SK-N-SH (cell line): Measurements from ENCODE around the gene SYCP1. TPM values are rescaled to one million over a fixed set of nuclear protein-coding genes. Genes with fewer than 3 reads are reported as not detected.

Experiments used
- CTCF ChIA-PET: fragments of 300-600, 350-600 bp; formaldehyde crosslinking; extraction: SDS; loops from one replicate; lab custom pipeline; 2021; lab: Yijun Ruan, JAX
- POLR2A ChIA-PET: fragments of 350-600 bp; sonication (Branson Sonifier 250); formaldehyde crosslinking; extraction: SDS; loops from one replicate; lab custom pipeline; 2020; ENCODE audit warnings: antibody characterized with exemption, inconsistent platforms; lab: Yijun Ruan, JAX
- DNase-seq: peaks from one replicate; pipeline ENCODE4 v3.0.0; 2012
- H2AFZ ChIP-seq: fragments of 200-600 bp; sonication (generic); 2 replicates; pipeline ENCODE4 v1.8.1; 2016; ENCODE audit warnings: antibody characterized with exemption, mild to moderate bottlenecking, low read depth
- H3F3A ChIP-seq: fragments of 200-600 bp; sonication (generic); replicated peaks from 2 replicates; pipeline ENCODE3; 2016; ENCODE audit warnings: antibody characterized with exemption, mild to moderate bottlenecking; ENCODE audit not compliant: insufficient read depth
- H3K27ac ChIP-seq, 2 experiments: fragments of 200-500 bp in 1 of 2; fragments of 200-600 bp in 1 of 2; sonication (Bioruptor generic) in 1 of 2; sonication (generic), shearing (Covaris generic) in 1 of 2; 2 replicates each; pipeline versions ENCODE4 v1.5.1 to v1.6.1; 2014 to 2016; ENCODE audit warnings: low read depth in 2 of 2, inconsistent platforms in 1 of 2, low read length in 1 of 2, mild to moderate bottlenecking in 1 of 2, mixed read lengths in 1 of 2
- H3K27me3 ChIP-seq: fragments of 200-600 bp; sonication (generic), shearing (Covaris generic); 2 replicates; pipeline ENCODE4 v1.6.1; 2016; ENCODE audit warnings: mixed run types; ENCODE audit not compliant: insufficient read depth
- H3K36me3 ChIP-seq, 2 experiments: fragments of 200-500 bp in 1 of 2; fragments of 200-600 bp in 1 of 2; sonication (Bioruptor generic) in 1 of 2; sonication (generic) in 1 of 2; replicated peaks in 1 of 2; 2 replicates each; pipeline versions ENCODE3 to v1.5.1; 2014 to 2016; ENCODE audit warnings: low read length in 1 of 2, mild to moderate bottlenecking in 1 of 2; ENCODE audit not compliant: insufficient read depth in 2 of 2, control insufficient read depth in 1 of 2
- H3K4me1 ChIP-seq, 2 experiments: fragments of 200-500 bp in 1 of 2; fragments of 200-600 bp in 1 of 2; sonication (Bioruptor generic) in 1 of 2; sonication (generic), shearing (Covaris generic) in 1 of 2; 2 replicates each; pipeline versions ENCODE4 v1.5.1 to v1.6.1; 2014 to 2016; ENCODE audit warnings: low read depth in 1 of 2, low read length in 1 of 2, mixed run types in 1 of 2; ENCODE audit not compliant: insufficient read depth in 2 of 2, control insufficient read depth in 1 of 2
- H3K4me2 ChIP-seq: fragments of 200-600 bp; sonication (generic), shearing (Covaris generic); 2 replicates; pipeline ENCODE4 v1.6.1; 2017; ENCODE audit warnings: mixed run types
- H3K4me3 ChIP-seq, 2 experiments: fragments of 200-500 bp in 1 of 2; fragments of 200-600 bp in 1 of 2; sonication (Bioruptor generic) in 1 of 2; sonication (generic), shearing (Covaris generic) in 1 of 2; 2 replicates each; pipeline versions ENCODE4 v1.5.1 to v1.8.1; 2014 to 2016; ENCODE audit warnings: low read depth in 2 of 2, inconsistent platforms in 1 of 2, low read length in 1 of 2, mild to moderate bottlenecking in 1 of 2, mixed read lengths in 1 of 2, moderate library complexity in 1 of 2
- H3K79me2 ChIP-seq: fragments of 200-600 bp; sonication (generic); 2 replicates; pipeline ENCODE4 v1.8.1; 2017; ENCODE audit warnings: mild to moderate bottlenecking; ENCODE audit not compliant: insufficient read depth
- H3K9ac ChIP-seq: fragments of 200-600 bp; sonication (generic); 2 replicates; pipeline ENCODE4 v1.6.1; 2017; ENCODE audit warnings: mixed run types
- H3K9me2 ChIP-seq: fragments of 200-600 bp; sonication (generic); 2 replicates; pipeline ENCODE4 v1.6.1; 2017; ENCODE audit warnings: mixed run types
- H3K9me3 ChIP-seq: fragments of 200-600 bp; sonication (generic); 2 replicates; pipeline ENCODE4 v1.6.1; 2017; ENCODE audit warnings: mixed run types, mild to moderate bottlenecking, moderate library complexity
- H4K20me1 ChIP-seq: fragments of 200-600 bp; sonication (generic); 2 replicates; pipeline ENCODE4 v1.6.1; 2017; ENCODE audit warnings: mild to moderate bottlenecking, mixed run types; ENCODE audit not compliant: insufficient read depth
- EP300 ChIP-seq, 2 experiments: IDR thresholded peaks; 2 replicates each; pipeline versions ENCODE4 v1.4.0 to v1.6.1; 2012; ENCODE audit warnings: borderline replicate concordance in 1 of 2, low read depth in 1 of 2, low read length in 1 of 2
- EZH2phosphoT487 ChIP-seq: fragments of 200-600 bp; sonication (generic); IDR thresholded peaks from 2 replicates; pipeline ENCODE4 v1.6.1; 2017; ENCODE audit warnings: low read depth, mixed run types, mild to moderate bottlenecking, antibody characterized with exemption, moderate library complexity, borderline replicate concordance
- FOXJ3 ChIP-seq: sonication (generic); formaldehyde crosslinking; IDR thresholded peaks from 2 replicates; pipeline ENCODE4 v1.5.1; 2020; ENCODE audit warnings: mild to moderate bottlenecking, missing genetic modification reagents
- FOXM1 ChIP-seq: IDR thresholded peaks from 2 replicates; pipeline ENCODE4 v1.4.0; 2012; ENCODE audit warnings: low read depth, mild to moderate bottlenecking
- GATA2 ChIP-seq: sonication (generic); formaldehyde crosslinking; IDR thresholded peaks from 2 replicates; pipeline ENCODE4 v1.5.0; 2020; ENCODE audit warnings: mild to moderate bottlenecking, missing genetic modification reagents
- JUND ChIP-seq: IDR thresholded peaks from 2 replicates; pipeline ENCODE4 v1.4.0; 2012
- MEF2A ChIP-seq: IDR thresholded peaks from 2 replicates; pipeline ENCODE4 v1.4.0; 2012; ENCODE audit warnings: low read depth, borderline replicate concordance
- NRF1 ChIP-seq: IDR thresholded peaks from 2 replicates; pipeline ENCODE4 v1.6.1; 2012; ENCODE audit warnings: low read depth, mild to moderate bottlenecking, low read length
- POLR2AphosphoS5 ChIP-seq: IDR thresholded peaks from 2 replicates; pipeline ENCODE4 v1.6.1; 2012; ENCODE audit warnings: low read depth, low read length
- SIN3A ChIP-seq: IDR thresholded peaks from 2 replicates; pipeline ENCODE4 v1.6.1; 2012; ENCODE audit warnings: low read depth, mild to moderate bottlenecking, low read length, moderate library complexity, borderline replicate concordance
- TCF12 ChIP-seq: IDR thresholded peaks from 2 replicates; pipeline ENCODE4 v1.4.0; 2012
- WGBS: methylation state at CpG from one replicate; pipeline ENCODE4 v1.1.6; 2017; ENCODE audit warnings: low lambda C conversion rate; 5-methylcytosine and 5-hydroxymethylcytosine counted together
- polyA plus RNA-seq, 3 experiments: library from polyadenylated mRNA; depleted of rRNA; stranded (reverse); fragments of >200 nt; gene quantifications; 2 replicates each; pipeline ENCODE4 v1.2.3, GENCODE V29; 2012
- TF ChIP-seq, protein P1 (sequence below): IDR thresholded peaks from 2 replicates; pipeline ENCODE4 v1.4.0; 2012; ENCODE audit warnings: low read depth
- TF ChIP-seq, protein P2 (sequence below): IDR thresholded peaks from 2 replicates; pipeline ENCODE4; 2012
- TF ChIP-seq, protein P3 (sequence below): IDR thresholded peaks from 2 replicates; pipeline ENCODE4 v1.6.1; 2012; ENCODE audit warnings: mild to moderate bottlenecking, low read depth, low read length, moderate library complexity

The SYCP1 gene
- polyA plus RNA-seq, 1 of the 3 experiments (the other 2 are of a cell fraction), result not detected

DNA sequence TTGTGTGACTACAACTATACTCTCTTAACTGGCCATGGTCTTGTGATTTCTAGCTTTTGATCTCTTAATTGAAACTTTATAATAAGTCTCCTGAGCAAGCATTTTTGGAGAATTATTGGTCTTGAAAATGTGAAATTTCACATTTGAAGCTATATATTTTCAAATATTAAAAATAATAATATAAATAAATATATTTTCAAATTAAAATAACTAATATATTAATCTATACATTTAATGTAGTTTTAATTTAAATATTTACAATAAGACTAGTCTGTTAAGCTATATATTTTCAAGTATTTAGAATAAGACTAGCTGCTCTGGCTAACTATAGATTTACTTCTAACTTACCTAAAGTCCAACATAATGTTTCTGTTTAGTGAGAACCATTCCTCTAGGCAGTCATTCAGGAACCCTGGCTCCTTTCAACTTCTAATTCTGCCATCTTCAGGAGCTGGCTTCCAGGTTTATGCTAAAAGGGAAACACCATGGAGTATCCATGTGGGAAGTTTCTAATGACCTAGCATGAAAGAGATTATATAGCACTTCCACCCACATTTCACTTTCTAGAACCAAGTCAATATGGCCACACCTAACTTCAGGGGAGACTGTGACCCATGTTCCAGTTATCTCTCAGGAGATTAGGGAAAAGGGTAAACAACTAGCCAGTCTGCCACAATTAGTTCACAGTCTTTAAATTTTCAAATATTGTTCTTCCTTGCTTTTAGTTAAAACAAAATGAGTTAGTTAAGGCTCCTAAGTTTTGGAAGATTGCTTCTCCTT, 143.0 kb downstream of the SYCP1 start:
- Histone ChIP-seq H3K4me1 (no peaks in the 10 kb centered on the region), H3K9me3 (no peaks in the 10 kb centered on the region), H3K9ac (no peak overlapping the region), H3K27ac (no peak overlapping the region), H3K9me2 (no peaks in the 10 kb centered on the region; the same call in 1 of the 2 replicates), H3K36me3 (no peaks in the 10 kb centered on the region), H3F3A (no peaks in the 10 kb centered on the region), H4K20me1 (no peaks in the 10 kb centered on the region), H2AFZ (no peak overlapping the region), H3K4me3 (no peak overlapping the region), H3K4me2 (no peak overlapping the region), H3K27me3 (no peaks in the 10 kb centered on the region), H3K79me2 (no peaks in the 10 kb centered on the region)
- ChIA-PET CTCF (interaction anchor here (1.6 kb wide), 1 partner anchor 58 kb away, joined by 3 read pairs; no protein-coding TSS in a partner anchor), POLR2A (no interaction called here)
- TF ChIP-seq MEF2A, result no peak
- TF ChIP-seq JUND, result no peak
- TF ChIP-seq NRF1, result no peak
- no peak for TF ChIP-seq EZH2phosphoT487
- no peak for DNase-seq

DNA sequence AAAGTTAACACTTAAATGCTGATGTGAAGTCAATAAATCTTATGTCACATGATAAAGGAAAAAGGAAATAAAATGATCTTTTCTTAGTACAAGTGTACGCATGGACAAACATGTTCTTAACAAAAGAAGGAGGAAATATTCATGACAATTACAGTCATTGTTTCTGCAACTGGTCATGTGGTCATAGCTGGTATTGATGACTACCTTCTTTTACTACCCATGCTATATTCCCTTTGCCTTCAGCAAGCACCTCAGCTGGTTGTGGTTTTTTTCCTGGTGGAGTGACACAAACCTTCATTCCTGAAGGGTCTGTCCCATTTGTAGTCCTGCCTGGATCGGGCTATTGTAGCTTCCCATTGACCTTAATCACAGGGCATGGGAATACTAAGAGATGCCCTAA, 151.5 kb downstream of the SYCP1 start:
- Histone ChIP-seq H3K4me2 (no peak overlapping the region), H3F3A (no peaks in the 10 kb centered on the region), H3K9me3 (no peaks in the 10 kb centered on the region), H3K79me2 (no peaks in the 10 kb centered on the region), H3K27me3 (no peaks in the 10 kb centered on the region), H2AFZ (no peak overlapping the region), H3K4me3 (no peak overlapping the region), H3K36me3 (no peaks in the 10 kb centered on the region), H3K27ac (no peak overlapping the region), H3K9ac (no peak overlapping the region), H3K4me1 (no peaks in the 10 kb centered on the region), H4K20me1 (no peaks in the 10 kb centered on the region), H3K9me2 (no peaks in the 10 kb centered on the region)
- DNase-seq, result no peak
- ChIA-PET CTCF (no interaction called here), POLR2A (no interaction called here)
- WGBS, result 46% methylated on average over 2 of the region's 2 CpGs
- TF ChIP-seq TCF12 (no peak), FOXM1 (no peak), GATA2 (CRISPR knock-in tag) (no peak), SIN3A (no peak), EP300 (IDR thresholded peaks at IDR 0.05; ENCODE audit: borderline replicate concordance in 1 of 2, low read depth in 1 of 2, low read length in 1 of 2) (no peak), EZH2phosphoT487 (no peak), NRF1 (no peak), FOXJ3 (CRISPR knock-in tag) (no peak), POLR2AphosphoS5 (no peak)
- TF ChIP-seq, protein P1, sequence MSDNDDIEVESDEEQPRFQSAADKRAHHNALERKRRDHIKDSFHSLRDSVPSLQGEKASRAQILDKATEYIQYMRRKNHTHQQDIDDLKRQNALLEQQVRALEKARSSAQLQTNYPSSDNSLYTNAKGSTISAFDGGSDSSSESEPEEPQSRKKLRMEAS, result no peak
- TF ChIP-seq, protein P2, sequence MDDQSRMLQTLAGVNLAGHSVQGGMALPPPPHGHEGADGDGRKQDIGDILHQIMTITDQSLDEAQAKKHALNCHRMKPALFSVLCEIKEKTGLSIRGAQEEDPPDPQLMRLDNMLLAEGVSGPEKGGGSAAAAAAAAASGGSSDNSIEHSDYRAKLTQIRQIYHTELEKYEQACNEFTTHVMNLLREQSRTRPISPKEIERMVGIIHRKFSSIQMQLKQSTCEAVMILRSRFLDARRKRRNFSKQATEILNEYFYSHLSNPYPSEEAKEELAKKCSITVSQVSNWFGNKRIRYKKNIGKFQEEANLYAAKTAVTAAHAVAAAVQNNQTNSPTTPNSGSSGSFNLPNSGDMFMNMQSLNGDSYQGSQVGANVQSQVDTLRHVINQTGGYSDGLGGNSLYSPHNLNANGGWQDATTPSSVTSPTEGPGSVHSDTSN, result no peak
- TF ChIP-seq, protein P3, sequence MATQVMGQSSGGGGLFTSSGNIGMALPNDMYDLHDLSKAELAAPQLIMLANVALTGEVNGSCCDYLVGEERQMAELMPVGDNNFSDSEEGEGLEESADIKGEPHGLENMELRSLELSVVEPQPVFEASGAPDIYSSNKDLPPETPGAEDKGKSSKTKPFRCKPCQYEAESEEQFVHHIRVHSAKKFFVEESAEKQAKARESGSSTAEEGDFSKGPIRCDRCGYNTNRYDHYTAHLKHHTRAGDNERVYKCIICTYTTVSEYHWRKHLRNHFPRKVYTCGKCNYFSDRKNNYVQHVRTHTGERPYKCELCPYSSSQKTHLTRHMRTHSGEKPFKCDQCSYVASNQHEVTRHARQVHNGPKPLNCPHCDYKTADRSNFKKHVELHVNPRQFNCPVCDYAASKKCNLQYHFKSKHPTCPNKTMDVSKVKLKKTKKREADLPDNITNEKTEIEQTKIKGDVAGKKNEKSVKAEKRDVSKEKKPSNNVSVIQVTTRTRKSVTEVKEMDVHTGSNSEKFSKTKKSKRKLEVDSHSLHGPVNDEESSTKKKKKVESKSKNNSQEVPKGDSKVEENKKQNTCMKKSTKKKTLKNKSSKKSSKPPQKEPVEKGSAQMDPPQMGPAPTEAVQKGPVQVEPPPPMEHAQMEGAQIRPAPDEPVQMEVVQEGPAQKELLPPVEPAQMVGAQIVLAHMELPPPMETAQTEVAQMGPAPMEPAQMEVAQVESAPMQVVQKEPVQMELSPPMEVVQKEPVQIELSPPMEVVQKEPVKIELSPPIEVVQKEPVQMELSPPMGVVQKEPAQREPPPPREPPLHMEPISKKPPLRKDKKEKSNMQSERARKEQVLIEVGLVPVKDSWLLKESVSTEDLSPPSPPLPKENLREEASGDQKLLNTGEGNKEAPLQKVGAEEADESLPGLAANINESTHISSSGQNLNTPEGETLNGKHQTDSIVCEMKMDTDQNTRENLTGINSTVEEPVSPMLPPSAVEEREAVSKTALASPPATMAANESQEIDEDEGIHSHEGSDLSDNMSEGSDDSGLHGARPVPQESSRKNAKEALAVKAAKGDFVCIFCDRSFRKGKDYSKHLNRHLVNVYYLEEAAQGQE, result no peak
